HG02885 (cell line): ENCODE data around the gene BET1.

Experiments
- ATAC-seq: cut with Tn5 transposase; IDR thresholded peaks from one replicate; pipeline ENCODE4 v1.9.1; 2021; ENCODE audit warnings: mild to moderate bottlenecking; ENCODE audit not compliant: unreplicated experiment, poor library complexity

The BET1 gene

DNA sequence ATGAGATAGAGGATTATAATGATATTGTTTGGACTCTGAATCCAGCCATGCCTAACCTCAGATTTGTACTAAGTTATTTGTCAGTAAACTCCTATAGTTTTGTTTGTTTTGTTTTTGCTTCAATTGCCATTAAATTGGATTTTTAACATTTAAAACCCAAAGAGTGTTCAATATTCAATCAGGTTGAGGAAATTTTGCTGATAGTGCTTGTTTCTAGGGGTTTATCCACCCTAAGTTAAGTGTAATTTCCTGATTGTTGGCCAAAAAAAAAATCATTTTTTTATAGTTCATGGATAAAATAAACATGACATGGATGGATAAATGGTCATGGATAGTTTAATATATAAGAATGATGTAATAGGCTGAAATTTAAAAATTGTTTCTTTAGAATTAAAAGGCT, 11.4 kb upstream of the BET1 start:
- no peak for ATAC-seq

DNA sequence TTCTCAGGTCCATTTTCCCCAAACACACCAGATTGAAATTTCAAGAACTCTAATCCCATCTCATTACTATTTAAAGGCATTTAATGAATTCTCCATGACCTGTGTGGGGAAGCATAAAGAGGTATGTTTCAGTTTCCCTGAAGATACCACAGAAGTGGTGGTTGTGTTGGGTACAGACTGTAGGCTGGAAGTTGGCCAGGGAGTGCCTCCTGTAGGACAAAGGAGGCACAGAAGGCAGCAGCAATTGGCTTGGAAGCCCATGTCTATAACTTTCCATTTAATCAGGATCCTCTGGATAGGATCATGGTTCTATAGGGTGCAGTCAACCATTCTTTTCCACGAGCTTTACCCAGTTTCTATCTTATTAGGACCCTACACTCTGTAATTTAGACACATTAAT, 8.6 kb upstream of the BET1 start:
- ATAC-seq = no peak

DNA sequence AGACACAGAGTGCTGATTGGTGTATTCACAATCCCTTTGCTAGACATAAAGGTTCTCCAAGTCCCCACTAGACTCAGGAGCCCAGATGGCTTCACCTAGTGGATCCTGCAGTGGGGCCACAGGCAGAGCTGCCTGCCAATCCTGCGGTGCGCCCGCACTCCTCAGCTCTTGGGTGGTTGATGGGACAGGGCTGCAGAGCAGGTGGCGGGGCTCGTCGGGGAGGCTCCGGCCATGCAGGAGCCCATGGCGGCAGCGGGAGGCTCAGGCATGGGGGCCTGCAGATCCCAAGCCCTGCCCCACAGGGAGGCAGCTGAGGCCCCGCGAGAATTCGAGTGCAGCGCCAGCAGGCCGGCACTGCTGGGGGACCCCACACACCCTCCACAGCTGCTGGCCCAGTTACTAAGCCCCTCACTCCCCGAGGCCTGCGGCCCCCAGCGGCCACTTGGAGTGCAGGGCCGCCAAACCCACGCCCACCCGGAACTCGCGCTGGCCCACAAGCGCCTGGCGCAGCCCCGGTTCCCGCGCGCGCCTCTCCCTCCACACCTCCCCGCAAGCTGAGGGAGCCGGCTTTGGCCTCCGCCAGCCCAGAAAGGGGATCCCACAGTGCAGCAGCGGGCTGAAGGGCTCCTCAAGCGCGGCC, 7.7 kb upstream of the BET1 start:
- no peak for ATAC-seq

DNA sequence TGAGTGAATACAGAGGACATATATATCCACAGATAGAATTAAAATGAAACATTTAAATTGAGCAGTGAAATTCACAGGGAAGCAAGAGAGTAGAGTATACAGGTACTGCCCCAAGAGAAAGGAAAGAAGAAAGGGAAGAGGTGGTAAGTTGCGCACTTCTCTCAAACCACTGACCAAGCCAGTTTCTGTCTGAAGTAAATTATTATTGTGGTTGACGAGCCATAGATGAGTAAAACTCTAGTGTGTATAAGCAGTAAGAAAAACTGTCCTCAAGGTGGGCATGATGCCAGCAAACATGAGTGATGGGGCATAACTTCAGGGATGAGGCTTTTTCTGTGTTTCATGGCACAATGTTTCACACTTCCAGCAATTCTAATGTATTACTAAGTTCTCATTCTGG, 4.4 kb upstream of the BET1 start:
- ATAC-seq = no peak

DNA sequence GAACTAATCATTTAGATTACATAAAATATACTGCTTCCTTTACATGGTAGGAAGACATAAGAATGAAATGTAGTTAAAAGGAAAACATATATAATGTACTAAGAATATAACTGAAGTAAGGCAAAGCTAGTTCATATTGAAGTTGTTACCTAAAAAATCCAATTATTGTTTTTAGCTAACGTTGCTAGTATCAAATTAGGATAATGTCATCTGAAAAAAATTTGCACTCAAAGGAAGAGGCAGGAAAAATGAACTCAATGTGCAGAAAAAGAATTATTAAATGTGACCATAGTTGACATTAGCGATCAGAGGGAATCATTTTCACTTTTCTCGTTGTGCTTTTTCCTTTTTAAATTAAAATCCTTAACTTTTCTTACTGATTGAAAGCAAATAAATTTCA, 1.6 kb upstream of the BET1 start:
- ATAC-seq = no peak

DNA sequence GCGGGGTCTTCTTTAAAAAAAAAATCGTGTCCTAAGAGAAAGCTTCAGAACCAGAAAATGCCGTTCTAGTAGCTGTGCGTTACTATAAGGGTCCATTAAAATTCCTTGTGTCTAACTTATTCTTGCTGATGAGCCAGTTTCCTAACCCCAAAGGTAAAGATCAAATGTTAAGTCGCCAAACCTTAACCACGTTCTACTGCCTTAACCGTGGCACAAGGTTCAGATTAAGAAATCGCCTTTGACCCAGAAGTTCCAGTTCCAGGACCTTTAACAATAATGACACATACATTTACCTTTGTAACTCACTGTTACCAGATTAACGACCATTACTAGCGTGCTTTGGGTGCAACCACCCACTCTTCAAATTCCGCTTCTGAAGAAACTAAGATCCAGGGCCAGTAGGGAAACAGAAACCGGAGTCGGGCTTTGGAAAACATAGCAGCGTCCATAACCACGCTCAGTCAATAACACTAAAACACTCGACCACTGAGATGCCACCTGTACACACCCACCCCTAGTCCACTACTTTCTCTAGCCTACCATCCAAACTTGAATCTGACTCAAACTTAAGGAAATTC, 620 bp downstream of the BET1 start:
- ATAC-seq = peak; percentile 28

DNA sequence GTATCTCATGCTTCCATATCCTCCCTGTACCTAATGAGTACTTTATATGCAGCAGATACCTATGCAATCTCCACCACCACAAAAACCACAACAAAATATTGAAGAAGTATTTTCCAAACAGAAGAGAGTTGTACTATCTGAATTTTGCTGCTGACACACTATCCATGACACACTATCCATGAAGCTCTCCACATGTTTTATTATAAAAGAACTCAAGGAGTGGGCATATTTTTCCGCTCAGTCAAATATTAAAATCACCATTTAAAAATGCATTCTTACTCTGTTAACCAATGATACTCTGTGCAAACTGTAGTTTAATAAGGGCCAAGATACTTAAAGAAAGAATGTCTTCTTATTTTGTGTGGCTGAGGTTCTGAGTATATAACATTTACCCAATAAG, 2.8 kb downstream of the BET1 start:
- no peak for ATAC-seq

GRCh38 chr7:93997868-93998267, 6.3 kb downstream of the BET1 start:
- no peak for ATAC-seq

GRCh38 chr7:93992421-93993110, 11.6 kb downstream of the BET1 start:
- peak; percentile 97 for ATAC-seq

DNA sequence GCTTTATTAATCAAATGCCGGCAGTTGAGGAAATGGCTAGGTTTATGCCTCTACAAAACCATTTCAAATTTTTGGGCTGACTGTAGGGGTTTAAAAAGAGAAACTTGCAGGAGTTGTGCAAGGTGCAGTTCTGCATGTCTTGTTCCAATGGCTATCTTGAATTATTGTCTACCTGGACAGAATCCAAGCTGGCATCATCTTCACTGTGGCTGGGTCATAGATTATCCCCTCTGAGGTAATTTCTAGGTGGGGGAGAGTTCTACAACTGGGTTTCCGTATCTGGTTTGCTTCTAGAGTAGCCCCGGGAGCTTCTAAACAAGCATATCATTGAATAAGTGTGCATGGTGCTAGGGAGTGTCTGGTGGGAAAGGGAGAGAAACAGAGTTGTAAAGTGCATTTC, 16.9 kb downstream of the BET1 start:
- no peak for ATAC-seq

DNA sequence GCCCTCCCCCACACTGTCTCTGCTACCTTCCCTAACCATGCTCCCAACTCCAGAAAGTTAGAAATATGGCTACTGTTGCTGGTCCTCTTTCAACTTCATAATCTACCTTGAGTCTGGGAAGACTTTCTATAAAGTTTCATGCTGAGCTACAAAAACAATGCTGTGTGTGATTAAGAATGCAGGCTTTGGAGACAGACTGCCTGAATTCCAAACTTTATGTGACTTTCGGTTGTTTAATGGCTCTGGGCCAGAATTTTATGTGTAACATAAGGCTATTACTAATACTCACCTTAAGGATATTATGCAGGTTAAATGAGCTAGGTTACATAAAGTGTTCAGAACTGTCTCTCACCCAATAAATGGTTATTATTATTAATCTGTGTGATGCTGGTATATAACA, 19.1 kb downstream of the BET1 start:
- no peak for ATAC-seq

GRCh38 chr7:93984024-93984423, 20.1 kb downstream of the BET1 start:
- ATAC-seq = no peak

- no peak for ATAC-seq
Measured at GRCh38 chr7:93981480-93981874, 22.7 kb downstream of the BET1 start.

DNA sequence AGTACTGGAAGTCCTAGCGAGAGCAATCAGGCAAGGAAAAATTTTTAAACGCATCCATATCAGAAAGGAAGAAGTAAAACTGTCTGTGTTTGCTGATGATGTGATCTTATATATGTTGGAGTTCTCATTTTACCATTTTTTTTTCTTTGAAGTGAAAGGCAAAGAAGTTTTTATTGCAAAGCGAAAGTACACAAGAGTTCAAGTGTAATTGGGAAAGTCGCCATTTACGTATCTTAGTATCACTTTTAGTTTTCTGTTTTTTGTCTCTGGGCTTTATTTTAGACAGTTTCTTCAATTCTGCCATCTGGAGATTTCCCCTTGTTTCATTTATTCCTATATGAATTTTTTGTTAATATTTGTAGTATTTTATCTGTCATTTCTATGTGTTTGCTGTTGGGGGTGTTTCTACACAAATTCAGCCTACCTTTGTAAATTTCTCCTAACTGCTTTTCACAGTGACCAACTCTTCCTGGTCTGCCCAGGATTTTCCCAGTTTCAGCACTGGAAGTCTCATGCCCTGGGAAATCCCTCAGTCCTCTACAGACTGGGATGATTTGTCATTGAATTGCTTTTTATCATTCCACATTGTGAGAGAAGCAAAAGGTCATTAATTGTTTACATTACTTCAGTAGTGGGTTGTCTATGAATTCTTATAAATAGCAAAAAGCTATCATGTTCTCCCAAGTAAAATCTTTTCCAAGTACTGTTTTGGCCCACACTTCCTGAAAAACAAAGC, 23.2 kb downstream of the BET1 start:
- ATAC-seq = peak; percentile 71

DNA sequence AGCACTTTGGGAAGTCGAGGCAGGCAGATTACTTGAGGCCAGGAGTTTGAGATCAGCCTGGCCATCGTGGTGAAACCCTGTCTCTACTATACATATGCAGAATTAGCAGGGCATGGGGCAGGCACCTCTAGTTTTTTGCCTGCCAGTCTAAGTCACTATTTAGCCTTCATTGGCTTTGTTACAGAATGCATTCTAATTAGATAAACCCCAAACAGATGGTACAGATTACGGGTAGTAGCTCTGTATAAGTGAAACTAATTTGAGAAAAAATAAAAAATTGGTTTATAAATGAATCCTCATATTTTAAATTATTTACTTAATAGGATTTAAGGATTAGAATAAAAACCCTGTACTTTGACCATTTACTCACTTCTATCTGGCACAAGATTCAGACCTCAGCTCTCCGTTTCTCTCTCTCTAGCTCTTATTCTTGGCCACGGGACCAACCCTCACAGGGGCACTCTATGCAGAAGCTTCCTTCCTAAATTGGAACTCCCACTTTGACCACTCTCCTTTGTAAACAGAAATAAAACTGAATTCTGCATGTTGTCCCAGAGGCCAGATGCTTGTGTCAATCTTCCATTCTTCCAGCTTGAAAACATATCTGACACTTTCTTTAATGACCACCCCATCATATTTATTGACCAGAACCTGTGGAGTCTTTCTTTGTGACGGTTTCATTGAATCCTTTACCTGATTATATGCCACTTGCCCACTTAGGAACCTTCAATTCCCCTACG, 26.8 kb downstream of the BET1 start:
- ATAC-seq = no peak

- no peak for ATAC-seq
Measured at GRCh38 chr7:93973134-93973533, 31.0 kb downstream of the BET1 start.

DNA sequence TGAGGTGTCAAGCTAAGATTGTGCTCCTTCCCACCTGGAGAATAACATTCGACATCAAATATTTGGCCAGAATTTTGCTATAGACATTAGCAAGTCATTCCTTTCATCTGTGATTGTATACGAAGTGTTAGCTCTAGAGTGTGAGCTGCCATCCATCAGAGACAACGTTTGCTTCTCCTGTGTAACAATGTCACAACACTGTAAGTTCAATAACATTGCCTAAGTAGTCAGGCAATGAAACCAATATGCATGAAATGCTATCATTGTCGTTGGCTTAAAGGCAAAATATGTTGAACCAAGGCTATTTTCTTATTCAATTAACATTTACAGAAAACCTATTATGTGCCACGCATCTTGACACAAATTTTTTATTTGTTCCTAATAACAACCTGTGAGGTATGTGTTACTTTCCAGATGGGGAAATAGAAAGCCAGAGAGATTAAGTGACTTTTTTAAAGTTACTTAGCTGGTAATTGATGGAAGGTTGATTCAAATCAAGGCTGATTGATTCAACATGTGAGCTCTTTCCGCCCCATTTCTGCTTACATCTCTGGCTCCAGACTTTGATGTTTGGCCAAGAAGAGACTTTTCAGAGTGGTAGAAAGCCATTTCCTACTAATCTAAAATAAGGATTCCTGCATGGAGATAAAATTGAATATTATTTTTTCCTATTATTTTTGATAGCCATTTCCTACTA, 32.0 kb downstream of the BET1 start:
- ATAC-seq = no peak

- no peak for ATAC-seq
Measured at GRCh38 chr7:93968911-93969620, 35.1 kb downstream of the BET1 start.

GRCh38 chr7:93964813-93965212, 39.3 kb downstream of the BET1 start:
- ATAC-seq = no peak
